ENCODE data around the gene DDIT3.

The DDIT3 gene

DNA sequence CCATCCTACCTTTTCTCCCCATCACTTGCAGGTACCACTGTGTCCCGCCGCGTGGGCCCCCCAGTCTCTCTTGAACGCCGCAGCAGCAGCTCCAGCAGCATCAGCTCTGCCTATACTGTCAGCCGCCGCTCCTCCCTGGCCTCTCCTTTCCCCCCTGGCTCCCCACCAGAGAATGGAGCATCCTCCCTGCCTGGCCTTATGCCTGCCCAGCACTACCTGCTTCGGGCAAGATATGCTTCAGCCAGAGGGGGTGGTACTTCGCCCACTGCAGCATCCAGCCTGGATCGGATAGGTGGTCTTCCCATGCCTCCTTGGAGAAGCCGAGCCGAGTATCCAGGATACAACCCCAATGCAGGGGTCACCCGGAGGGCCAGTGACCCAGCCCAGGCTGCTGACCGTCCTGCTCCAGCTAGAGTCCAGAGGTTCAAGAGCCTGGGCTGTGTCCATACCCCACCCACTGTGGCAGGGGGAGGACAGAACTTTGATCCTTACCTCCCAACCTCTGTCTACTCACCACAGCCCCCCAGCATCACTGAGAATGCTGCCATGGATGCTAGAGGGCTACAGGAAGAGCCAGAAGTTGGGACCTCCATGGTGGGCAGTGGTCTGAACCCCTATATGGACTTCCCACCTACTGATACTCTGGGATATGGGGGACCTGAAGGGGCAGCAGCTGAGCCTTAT is 49.9 kb downstream of the DDIT3 start:
- no peak for DNase-seq (ENCODE audit: low read depth in 2 of 3, low spot score in 2 of 3)

DNA sequence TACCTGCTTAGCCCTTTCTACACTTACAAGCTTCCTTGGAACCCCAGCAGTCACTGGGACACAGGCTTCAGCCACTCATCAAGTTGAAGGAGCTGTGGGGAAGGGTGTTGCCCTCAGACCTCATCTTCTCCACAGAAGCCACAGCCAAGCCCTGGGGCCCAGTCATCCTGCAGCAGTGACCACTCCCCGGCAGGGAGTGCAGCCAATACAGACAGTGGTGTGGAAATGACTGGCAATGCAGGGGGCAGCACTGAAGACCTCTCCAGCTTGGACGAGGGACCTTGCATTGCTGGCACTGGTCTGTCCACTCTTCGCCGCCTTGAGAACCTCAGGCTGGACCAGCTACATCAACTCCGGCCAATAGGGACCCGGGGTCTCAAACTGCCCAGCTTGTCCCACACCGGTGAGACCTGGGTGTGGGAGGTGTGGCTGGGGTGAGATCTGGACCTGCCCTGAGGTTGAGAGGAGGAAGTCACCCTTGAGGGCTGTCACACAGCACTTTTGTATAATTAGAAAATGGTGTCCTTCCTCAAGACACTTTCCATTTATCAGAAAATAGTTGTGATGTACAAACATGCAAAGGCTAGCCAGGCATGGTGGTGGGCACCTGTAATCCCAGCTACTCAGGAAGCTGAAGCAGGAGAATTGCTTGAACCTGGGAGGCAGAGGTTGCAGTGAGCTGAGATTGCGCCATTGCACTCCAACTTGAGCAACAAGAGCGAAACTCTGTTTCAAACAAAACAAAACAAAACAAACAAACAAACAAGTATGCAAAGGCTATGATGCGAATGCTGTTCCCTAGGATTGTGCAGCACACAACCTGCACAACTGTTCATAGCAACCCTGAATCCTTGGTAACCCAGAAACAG is 50.8 kb downstream of the DDIT3 start:
- no peak for DNase-seq (ENCODE audit: low read depth in 2 of 3, low spot score in 2 of 3)

DNA sequence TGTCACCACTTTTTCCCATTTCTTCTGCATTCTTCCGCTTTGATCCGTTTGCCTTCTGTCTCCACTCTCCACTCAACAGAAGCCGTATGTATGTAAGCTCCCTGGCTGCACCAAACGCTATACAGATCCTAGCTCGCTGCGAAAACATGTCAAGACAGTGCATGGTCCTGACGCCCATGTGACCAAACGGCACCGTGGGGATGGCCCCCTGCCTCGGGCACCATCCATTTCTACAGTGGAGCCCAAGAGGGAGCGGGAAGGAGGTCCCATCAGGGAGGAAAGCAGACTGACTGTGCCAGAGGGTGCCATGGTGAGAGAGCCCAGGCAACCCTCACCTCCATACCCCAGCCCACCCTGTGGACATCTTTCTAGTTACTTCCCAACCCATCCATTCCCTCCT is 52.4 kb downstream of the DDIT3 start:
- no peak for DNase-seq (ENCODE audit: low read depth in 2 of 3, low spot score in 2 of 3)

DNA sequence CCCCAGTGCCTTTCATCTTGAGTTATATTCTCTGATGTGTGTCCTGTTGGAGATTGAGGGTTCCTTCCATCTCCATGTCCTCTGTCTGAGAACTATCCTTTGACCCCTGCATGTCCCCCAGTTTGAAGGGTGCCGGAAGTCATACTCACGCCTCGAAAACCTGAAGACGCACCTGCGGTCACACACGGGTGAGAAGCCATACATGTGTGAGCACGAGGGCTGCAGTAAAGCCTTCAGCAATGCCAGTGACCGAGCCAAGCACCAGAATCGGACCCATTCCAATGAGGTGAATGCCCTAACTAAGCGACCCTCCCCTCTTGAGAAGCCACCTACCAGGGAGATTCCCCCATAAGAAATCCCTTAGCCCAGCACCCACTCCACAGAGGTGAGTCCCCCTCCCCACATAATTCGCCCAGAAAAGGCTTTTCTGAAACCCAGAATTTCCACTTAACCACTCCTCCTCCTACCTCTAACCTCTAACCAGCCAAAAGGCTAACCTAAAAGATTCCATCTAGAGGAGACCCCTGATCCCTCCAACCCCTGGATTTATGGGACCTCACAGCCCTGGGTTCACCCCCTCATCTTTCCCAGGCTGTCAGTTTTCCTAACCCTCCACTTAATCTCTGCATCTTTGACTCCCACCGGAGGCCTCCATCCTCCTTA is 53.0 kb downstream of the DDIT3 start:
- no peak for DNase-seq (ENCODE audit: low read depth in 2 of 3, low spot score in 2 of 3)

All from activated CD8-positive, alpha-beta memory T cell treated with anti-CD3 and anti-CD28 coated beads for 48 hours (primary cell).